Measurements from ENCODE around the gene CRYBA4. TPM values are rescaled to one million over a fixed set of nuclear protein-coding genes. Genes with fewer than 3 reads are reported as not detected.
"Not testable (repeated sequence)": the region's sequence is repeated elsewhere in the genome, so short reads cannot be mapped to it uniquely, and the experiment has no call there.

The CRYBA4 gene
- total and polyA plus RNA-seq, 2 experiments from 2014 or later = 1.5 TPM; not detected in 1

- not testable (repeated sequence) for H3K9me2 ChIP-seq (ENCODE audit: insufficient read depth); H4K20me1 ChIP-seq (replicated peaks; ENCODE audit: insufficient read depth); H2AFZ ChIP-seq; ATAC-seq; H3K79me2 ChIP-seq (replicated peaks; ENCODE audit: insufficient read depth); H3K36me3 Mint-ChIP-seq (ENCODE audit: low read depth); H3K9me3 Mint-ChIP-seq; H3K36me3 ChIP-seq (ENCODE audit: insufficient read depth); H3K27ac ChIP-seq (ENCODE audit: low read depth)
- Histone ChIP-seq H3F3A (replicated peaks; ENCODE audit: low read depth) (peaks cover 17% of the 10 kb centered on the region), H3K4me1 (ENCODE audit: insufficient read depth) (peaks cover 69% of the 10 kb centered on the region), H3K4me2 (peak overlapping the region; percentile 75), H3K27me3 (ENCODE audit: insufficient read depth) (peaks cover 34% of the 10 kb centered on the region), H3K4me3 (peak overlapping the region; percentile 46)
- peak overlapping the region; percentile 63 for H3K4me3 Mint-ChIP-seq
- peak; percentile 86 for DNase-seq (ENCODE audit: low spot score)
- TF ChIP-seq POLR2AphosphoS5 (IDR thresholded peaks at IDR 0.05; ENCODE audit: low read depth) = peak; percentile 58
- H3K4me1 Mint-ChIP-seq = peaks cover 57% of the 10 kb centered on the region
- peaks cover 53% of the 10 kb centered on the region for H3K27me3 Mint-ChIP-seq (ENCODE audit: insufficient read depth, low read depth, poor library complexity)
- H3K27ac Mint-ChIP-seq = 0 out of 2 replicates have a peak overlapping the region, but pooled peaks have one; percentile 56
Observed at GRCh38 chr22:26613753-26614152, 8.0 kb upstream of the CRYBA4 start.

DNA sequence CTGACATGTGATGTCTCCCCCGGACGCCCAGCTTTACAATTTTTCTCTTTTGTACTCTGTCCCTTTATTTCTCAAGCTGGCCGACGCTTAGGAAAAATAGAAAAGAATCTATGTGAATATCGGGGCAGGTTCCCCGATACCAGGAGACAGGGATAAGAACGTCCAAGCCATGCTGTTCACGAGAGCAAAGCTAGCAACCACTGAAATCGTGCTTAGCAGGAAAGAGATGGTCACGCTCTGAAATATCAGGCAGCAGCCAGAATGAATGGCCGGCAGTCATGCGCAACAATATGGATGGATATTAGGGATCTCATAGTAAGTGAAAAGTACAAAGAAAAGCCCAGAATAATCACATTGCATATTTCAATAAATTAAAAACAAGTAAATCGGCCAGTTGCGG is 7.4 kb upstream of the CRYBA4 start:
- Histone ChIP-seq H3K27ac (ENCODE audit: low read depth) (peak overlapping the region; percentile 43; the same call in 1 of the 2 replicates), H3K36me3 (ENCODE audit: insufficient read depth) (no peaks in the 10 kb centered on the region), H3F3A (replicated peaks; ENCODE audit: low read depth) (peaks cover 17% of the 10 kb centered on the region), H3K9me2 (ENCODE audit: insufficient read depth) (no peaks in the 10 kb centered on the region; the same call in 1 of the 2 replicates), H3K4me1 (ENCODE audit: insufficient read depth) (peaks cover 64% of the 10 kb centered on the region), H4K20me1 (replicated peaks; ENCODE audit: insufficient read depth) (no peaks in the 10 kb centered on the region), H3K4me2 (peak overlapping the region; percentile 75), H3K4me3 (peak overlapping the region; percentile 46), H2AFZ (no peak overlapping the region), H3K79me2 (replicated peaks; ENCODE audit: insufficient read depth) (no peaks in the 10 kb centered on the region), H3K27me3 (ENCODE audit: insufficient read depth) (peaks cover 34% of the 10 kb centered on the region)
- Mint-ChIP-seq H3K27me3 (ENCODE audit: insufficient read depth, low read depth, poor library complexity) (peaks cover 52% of the 10 kb centered on the region), H3K9me3 (no peaks in the 10 kb centered on the region), H3K4me3 (peak overlapping the region; percentile 63), H3K36me3 (ENCODE audit: low read depth) (no peaks in the 10 kb centered on the region; the same call in 2 of the 3 replicates), H3K27ac (peak overlapping the region; percentile 43; the same call in 1 of the 2 replicates), H3K4me1 (peaks cover 59% of the 10 kb centered on the region)
- DNase-seq (ENCODE audit: low spot score) (no peak), ATAC-seq (no peak)
- TF ChIP-seq CREB1 (CRISPR knock-in tag; IDR thresholded peaks at IDR 0.05; ENCODE audit: low read depth) (no peak), ZNF331 (CRISPR knock-in tag; IDR thresholded peaks at IDR 0.05; ENCODE audit: low read depth) (no peak), NANOG (IDR thresholded peaks at IDR 0.05; ENCODE audit: borderline replicate concordance) (no peak), STAT1 (IDR thresholded peaks at IDR 0.05; ENCODE audit: unreplicated experiment) (no peak), JUNB (IDR thresholded peaks at IDR 0.05; ENCODE audit: unreplicated experiment) (no peak), POLR2AphosphoS5 (IDR thresholded peaks at IDR 0.05; ENCODE audit: low read depth) (no peak), CTCF (conservative IDR thresholded peaks at IDR 0.05; ENCODE audit: low read depth in 2 of 2) (no peak), EZH2phosphoT487 (IDR thresholded peaks at IDR 0.05; ENCODE audit: unreplicated experiment) (no peak), ZNF114 (CRISPR knock-in tag; IDR thresholded peaks at IDR 0.05) (no peak)
- TF ChIP-seq, protein P1, sequence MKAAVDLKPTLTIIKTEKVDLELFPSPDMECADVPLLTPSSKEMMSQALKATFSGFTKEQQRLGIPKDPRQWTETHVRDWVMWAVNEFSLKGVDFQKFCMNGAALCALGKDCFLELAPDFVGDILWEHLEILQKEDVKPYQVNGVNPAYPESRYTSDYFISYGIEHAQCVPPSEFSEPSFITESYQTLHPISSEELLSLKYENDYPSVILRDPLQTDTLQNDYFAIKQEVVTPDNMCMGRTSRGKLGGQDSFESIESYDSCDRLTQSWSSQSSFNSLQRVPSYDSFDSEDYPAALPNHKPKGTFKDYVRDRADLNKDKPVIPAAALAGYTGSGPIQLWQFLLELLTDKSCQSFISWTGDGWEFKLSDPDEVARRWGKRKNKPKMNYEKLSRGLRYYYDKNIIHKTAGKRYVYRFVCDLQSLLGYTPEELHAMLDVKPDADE (IDR thresholded peaks at IDR 0.05) = no peak

All from GM23338 (cell line).